Measurements from ENCODE around the gene QPCT.
"Not testable (repeated sequence)": the region's sequence is repeated elsewhere in the genome, so short reads cannot be mapped to it uniquely, and the experiment has no call there.

QPCT gene

DNA sequence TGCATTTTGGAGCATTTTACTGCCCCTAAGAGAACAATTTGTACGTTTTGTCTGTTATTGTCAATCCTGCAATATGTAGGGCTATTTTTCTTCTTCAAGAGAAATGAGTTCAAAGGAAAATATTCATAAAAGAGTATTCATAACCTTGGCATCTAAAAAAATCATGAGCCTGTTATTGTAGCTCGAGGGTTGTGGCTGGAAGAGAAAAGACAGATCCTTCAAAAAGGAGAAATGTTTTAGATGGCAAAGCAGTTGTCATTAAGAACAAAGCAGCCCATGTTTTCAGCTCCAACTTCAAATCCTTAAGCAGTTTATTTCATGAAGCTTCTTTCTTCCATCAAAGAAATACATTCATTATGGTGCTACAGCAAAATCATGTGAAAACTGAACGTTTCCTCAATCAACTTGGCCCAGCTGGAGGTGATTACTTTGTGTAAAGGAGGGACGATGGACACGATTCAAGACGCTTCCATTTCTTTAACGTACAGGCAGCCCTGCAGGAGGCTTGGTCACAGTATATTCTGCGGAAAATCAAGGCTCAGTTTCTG lies 31.4 kb downstream of the QPCT start:
- DNase-seq (ENCODE audit: low read depth), result no peak
- TF ChIP-seq, protein P1, sequence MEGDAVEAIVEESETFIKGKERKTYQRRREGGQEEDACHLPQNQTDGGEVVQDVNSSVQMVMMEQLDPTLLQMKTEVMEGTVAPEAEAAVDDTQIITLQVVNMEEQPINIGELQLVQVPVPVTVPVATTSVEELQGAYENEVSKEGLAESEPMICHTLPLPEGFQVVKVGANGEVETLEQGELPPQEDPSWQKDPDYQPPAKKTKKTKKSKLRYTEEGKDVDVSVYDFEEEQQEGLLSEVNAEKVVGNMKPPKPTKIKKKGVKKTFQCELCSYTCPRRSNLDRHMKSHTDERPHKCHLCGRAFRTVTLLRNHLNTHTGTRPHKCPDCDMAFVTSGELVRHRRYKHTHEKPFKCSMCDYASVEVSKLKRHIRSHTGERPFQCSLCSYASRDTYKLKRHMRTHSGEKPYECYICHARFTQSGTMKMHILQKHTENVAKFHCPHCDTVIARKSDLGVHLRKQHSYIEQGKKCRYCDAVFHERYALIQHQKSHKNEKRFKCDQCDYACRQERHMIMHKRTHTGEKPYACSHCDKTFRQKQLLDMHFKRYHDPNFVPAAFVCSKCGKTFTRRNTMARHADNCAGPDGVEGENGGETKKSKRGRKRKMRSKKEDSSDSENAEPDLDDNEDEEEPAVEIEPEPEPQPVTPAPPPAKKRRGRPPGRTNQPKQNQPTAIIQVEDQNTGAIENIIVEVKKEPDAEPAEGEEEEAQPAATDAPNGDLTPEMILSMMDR (IDR thresholded peaks at IDR 0.05; ENCODE audit: control insufficient read depth, insufficient read depth, low read depth, low read length, missing control alignments), result no peak
- no peak overlapping the region for H3K4me3 ChIP-seq (ENCODE audit: control insufficient read depth, low read depth, low read length)

DNA sequence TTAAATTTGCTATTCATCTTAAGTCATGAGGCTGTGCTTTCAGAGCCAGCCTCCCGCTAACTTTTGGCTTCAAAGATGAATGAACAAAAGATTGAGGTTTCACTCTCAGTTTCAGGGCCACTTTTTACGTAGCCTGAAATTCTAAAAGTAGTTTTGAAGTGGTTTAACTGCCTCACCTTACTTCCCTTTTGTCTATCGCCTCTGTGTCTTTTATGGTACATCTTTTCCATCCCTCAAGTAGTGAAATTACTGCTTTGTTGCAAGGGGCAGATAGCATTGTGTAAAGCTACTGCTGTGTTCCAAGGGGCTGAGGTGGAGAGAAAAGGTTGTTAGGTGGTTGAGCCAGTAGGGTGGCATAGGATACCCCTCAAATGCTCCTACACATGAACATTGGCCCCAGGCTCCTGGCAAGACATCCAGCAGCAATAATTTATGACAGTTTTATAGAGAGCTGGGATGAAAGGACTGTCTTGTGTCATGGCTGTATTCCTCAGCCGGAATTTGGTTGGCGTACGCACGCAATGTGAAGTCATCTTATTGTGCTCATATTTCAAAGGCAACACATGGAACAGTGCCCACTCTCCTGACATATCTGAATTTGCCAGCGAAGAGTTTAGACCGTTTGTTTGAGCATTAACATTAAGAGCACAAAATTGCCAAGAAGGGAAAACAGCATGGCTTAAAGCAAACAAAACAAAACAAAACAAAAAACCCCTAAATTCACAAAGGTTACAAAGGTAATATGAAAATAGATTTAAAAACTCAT lies 32.2 kb downstream of the QPCT start:
- peak; percentile 90 for DNase-seq (ENCODE audit: low read depth)
- TF ChIP-seq, protein P1 (IDR thresholded peaks at IDR 0.05; ENCODE audit: control insufficient read depth, insufficient read depth, low read depth, low read length, missing control alignments), result no peak
- H3K4me3 ChIP-seq (ENCODE audit: control insufficient read depth, low read depth, low read length), result no peak overlapping the region

DNA sequence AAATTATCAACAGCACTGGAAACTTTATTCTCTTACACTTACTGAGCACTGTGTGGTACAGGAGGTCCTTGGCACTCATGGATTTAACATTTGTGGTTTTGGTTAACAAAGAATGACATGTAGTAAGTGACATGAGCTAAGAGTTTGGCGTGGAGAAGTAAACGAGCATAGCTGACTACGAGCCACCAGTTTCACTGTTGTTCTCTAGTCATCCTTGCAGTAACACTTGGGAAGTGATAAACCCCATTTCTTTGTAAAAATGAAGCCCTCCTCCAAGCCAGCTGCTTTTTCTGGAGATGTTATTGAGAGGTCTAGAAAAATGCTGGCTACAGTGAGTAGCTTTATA lies 32.7 kb downstream of the QPCT start:
- no peak overlapping the region for H3K4me3 ChIP-seq (ENCODE audit: control insufficient read depth, low read depth, low read length)
- TF ChIP-seq, protein P1 (IDR thresholded peaks at IDR 0.05; ENCODE audit: control insufficient read depth, insufficient read depth, low read depth, low read length, missing control alignments), result no peak
- DNase-seq (ENCODE audit: low read depth), result peak; percentile 38

DNA sequence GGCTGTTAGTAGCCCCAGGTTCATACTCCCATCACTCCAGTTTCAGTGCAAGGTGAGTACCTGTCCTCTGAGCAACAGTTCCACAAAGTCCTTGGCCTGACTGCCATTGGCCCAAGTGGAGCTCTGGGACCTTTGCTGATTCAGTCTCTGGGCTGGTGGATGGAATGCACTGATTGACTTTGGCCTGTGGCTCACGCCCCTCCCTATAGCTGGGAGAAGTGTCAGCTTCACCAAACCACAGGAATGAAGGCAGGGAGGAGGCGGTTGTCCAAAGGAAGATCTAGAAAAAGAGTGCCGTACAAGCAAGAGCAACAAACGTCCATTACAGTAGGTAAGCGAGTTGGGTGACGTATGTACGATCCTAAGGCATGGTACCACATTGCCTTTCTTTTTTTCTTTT lies 34.0 kb downstream of the QPCT start:
- H3K4me3 ChIP-seq (ENCODE audit: control insufficient read depth, low read depth, low read length), result no peak overlapping the region
- TF ChIP-seq, protein P1 (IDR thresholded peaks at IDR 0.05; ENCODE audit: control insufficient read depth, insufficient read depth, low read depth, low read length, missing control alignments), result no peak
- peak; percentile 59 for DNase-seq (ENCODE audit: low read depth)

DNA sequence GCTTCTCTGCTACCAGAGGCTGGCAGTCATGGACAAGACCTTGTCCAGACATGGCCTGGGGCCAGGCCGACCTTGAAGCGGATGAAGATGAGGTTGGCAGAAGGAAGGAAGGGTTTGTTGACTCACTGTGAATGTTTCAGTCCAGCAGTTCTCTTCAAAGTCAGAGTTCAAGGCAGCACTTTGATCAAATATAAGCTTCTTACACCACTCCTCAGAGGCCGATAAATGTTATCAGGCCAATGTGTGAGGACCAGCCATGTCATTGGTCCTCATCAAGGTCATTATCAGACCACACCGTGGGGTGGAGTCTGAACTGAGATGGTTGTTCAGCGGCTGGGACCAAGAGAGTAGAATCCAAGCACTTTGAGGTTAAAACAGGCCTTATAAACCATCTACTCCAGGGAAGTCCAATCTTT lies 35.5 kb downstream of the QPCT start:
- no peak for DNase-seq (ENCODE audit: low read depth)
- TF ChIP-seq, protein P1 (IDR thresholded peaks at IDR 0.05; ENCODE audit: control insufficient read depth, insufficient read depth, low read depth, low read length, missing control alignments), result no peak
- H3K4me3 ChIP-seq (ENCODE audit: control insufficient read depth, low read depth, low read length), result no peak overlapping the region

DNA sequence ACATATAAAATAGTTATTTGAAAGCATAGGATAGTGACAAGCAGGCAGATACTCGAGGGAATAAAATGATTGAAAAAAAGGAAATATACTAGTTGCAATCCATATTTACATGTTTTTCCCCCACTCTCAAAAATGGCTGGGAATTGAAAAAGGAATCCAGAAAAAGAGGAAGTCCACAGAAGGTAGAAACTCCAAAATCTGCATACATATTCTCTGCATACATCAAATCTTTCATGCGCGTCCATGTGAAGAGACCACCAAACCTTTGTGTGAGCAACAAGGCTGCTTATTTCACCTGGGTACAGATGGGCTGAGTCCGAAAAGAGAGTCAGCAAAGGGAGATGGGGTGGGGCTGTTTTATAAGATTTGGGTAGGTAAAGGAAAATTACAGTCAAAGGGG lies 36.4 kb downstream of the QPCT start:
- not testable (repeated sequence) for H3K4me3 ChIP-seq (ENCODE audit: control insufficient read depth, low read depth, low read length); DNase-seq (ENCODE audit: low read depth)

DNA sequence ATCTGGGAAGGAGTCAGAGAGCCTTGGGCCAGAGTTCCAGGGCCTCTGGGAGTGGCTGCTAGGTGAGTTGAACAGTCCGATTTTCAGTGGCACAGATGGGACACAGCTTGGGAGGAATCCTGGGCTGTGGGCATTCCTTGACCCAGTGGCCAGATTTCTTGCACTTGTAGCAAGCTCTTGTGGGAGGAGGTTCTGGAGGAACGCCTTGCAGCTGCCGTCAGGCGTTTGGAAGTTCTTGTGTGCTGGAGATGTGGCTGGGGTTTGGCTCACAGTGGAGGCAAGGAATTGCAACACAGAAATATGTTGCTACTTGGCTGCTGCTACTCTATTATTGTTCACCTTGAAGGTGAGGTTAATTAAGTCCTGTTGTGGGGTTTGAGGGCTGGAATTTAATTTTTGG lies 39.8 kb downstream of the QPCT start:
- H3K4me3 ChIP-seq (ENCODE audit: control insufficient read depth, low read depth, low read length); DNase-seq (ENCODE audit: low read depth): not testable (repeated sequence)

Measured in AG09309 (cell line).